Stimulated activated CD8-positive, alpha-beta memory T cell treated with anti-CD3 and anti-CD28 coated beads, Interleukin-4, amount 100 ng/mL, for 48 hours (primary cell): Measurements from ENCODE around the gene STAB1.

Experiments
- DNase-seq: peaks from one replicate; pipeline ENCODE4 v3.0.0-alpha.2; 2020

The STAB1 gene

GRCh38 chr3:52461874-52462273, 33.3 kb upstream of the STAB1 start:
- no peak for DNase-seq

GRCh38 chr3:52463416-52463815, 31.7 kb upstream of the STAB1 start:
- DNase-seq = no peak

GRCh38 chr3:52468336-52468735, 26.8 kb upstream of the STAB1 start:
- DNase-seq = no peak

GRCh38 chr3:52469001-52469400, 26.1 kb upstream of the STAB1 start:
- no peak for DNase-seq

GRCh38 chr3:52470920-52471319, 24.2 kb upstream of the STAB1 start:
- DNase-seq = no peak

GRCh38 chr3:52471371-52472238, 23.5 kb upstream of the STAB1 start:
- DNase-seq = peak; percentile 62

GRCh38 chr3:52472239-52473000, 22.7 kb upstream of the STAB1 start:
- no peak for DNase-seq

- no peak for DNase-seq
Measured at GRCh38 chr3:52473026-52473425, 22.1 kb upstream of the STAB1 start.

- DNase-seq = no peak
Measured at GRCh38 chr3:52477076-52477795, 17.9 kb upstream of the STAB1 start.

GRCh38 chr3:52477796-52478095, 17.4 kb upstream of the STAB1 start:
- DNase-seq = no peak

GRCh38 chr3:52479037-52479876, 15.9 kb upstream of the STAB1 start:
- no peak for DNase-seq

- no peak for DNase-seq
Measured at GRCh38 chr3:52479877-52480575, 15.1 kb upstream of the STAB1 start.

GRCh38 chr3:52480768-52481715, 14.1 kb upstream of the STAB1 start:
- no peak for DNase-seq

GRCh38 chr3:52481819-52482521, 13.2 kb upstream of the STAB1 start:
- DNase-seq = peak; percentile 54

- no peak for DNase-seq
Measured at GRCh38 chr3:52483081-52483480, 12.1 kb upstream of the STAB1 start.

- no peak for DNase-seq
Measured at GRCh38 chr3:52483577-52484381, 11.4 kb upstream of the STAB1 start.

- DNase-seq = no peak
Measured at GRCh38 chr3:52484680-52485461, 10.3 kb upstream of the STAB1 start.

GRCh38 chr3:52487050-52487787, 7.9 kb upstream of the STAB1 start:
- DNase-seq = no peak
